Measurements from ENCODE around the gene PTHLH. TPM values are rescaled to one million over a fixed set of nuclear protein-coding genes. Genes with fewer than 3 reads are reported as not detected.

The PTHLH gene
- total and polyA plus RNA-seq, 10 of the 15 experiments (the other 5 are each of a cell fraction or from before 2014, with no cell fraction given) = 0.08 to 0.12 TPM; not detected in 8

DNA sequence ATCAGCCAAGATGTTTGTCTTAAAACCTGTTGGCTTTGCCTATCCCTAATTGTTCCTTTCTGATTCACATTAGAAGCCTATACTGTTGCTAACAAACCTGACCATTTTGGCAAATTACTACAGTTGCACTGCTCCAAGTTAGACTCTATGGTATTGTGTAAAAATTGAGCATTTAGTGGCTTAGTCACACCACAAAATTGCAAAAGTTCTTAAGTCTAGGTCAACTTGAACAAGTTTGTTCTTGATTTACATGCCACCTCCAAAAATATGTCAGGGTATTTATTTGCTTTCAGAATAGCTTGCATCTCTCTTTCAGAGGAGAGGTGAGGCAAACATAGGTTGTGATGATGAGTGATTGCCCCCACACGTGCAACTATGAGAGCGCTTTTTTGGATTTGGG lies 27.0 kb upstream of the PTHLH start (continued):
- TF ChIP-seq, protein P1, sequence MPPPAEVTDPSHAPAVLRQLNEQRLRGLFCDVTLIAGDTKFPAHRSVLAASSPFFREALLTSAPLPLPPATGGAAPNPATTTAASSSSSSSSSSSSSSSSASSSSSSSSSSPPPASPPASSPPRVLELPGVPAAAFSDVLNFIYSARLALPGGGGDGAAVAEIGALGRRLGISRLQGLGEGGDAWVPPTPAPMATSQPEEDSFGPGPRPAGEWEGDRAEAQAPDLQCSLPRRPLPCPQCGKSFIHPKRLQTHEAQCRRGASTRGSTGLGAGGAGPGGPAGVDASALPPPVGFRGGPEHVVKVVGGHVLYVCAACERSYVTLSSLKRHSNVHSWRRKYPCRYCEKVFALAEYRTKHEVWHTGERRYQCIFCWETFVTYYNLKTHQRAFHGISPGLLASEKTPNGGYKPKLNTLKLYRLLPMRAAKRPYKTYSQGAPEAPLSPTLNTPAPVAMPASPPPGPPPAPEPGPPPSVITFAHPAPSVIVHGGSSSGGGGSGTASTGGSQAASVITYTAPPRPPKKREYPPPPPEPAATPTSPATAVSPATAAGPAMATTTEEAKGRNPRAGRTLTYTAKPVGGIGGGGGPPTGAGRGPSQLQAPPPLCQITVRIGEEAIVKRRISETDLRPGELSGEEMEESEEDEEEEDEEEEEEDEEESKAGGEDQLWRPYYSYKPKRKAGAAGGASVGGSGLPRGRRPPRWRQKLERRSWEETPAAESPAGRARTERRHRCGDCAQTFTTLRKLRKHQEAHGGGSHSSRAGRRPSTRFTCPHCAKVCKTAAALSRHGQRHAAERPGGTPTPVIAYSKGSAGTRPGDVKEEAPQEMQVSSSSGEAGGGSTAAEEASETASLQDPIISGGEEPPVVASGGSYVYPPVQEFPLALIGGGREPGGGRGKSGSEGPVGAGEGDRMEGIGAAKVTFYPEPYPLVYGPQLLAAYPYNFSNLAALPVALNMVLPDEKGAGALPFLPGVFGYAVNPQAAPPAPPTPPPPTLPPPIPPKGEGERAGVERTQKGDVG (CRISPR knock-in tag; IDR thresholded peaks at IDR 0.05) = no peak

DNA sequence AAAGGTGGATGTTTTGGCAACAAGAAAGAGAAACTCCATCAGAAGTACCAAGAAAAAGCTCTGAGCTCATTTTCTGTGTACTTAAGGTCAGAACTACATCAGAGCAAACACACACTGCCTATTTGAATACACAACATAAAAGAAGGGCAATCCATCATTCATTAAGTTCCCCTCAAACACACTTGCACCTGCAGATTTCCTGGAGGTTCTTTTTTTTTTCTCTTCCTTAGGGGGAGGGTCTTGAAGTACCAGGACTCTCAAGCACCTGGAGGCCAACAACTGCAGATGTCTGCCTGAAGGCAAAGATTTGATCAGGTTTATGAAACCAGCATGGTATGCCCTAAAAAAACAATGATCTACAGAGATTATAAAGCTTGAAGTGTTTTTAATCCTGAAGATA lies 26.1 kb upstream of the PTHLH start:
- Histone ChIP-seq H3K9ac (ENCODE audit: control insufficient read depth, insufficient read depth, low read length) (no peak overlapping the region), H3K9me3 (replicated peaks; ENCODE audit: control insufficient read depth, insufficient read depth, low read length) (no peaks in the 10 kb centered on the region), H3K4me3 (no peak overlapping the region), H3K27ac (ENCODE audit: control insufficient read depth, insufficient read depth) (no peak overlapping the region), H3K79me2 (ENCODE audit: control insufficient read depth, insufficient read depth, low read length) (no peaks in the 10 kb centered on the region), H3K27me3 (replicated peaks in 1 of 2; ENCODE audit: control insufficient read depth in 2 of 2, insufficient read depth in 2 of 2, low read length in 1 of 2) (no peaks in the 10 kb centered on the region), H3K4me2 (ENCODE audit: control insufficient read depth, insufficient read depth) (no peak overlapping the region), H2AFZ (ENCODE audit: control insufficient read depth, low read depth, low read length) (no peak overlapping the region), H3K4me1 (ENCODE audit: control insufficient read depth, insufficient read depth, low read length) (no peaks in the 10 kb centered on the region), H3K36me3 (ENCODE audit: control insufficient read depth in 2 of 2, insufficient read depth in 2 of 2, low read length in 1 of 2) (no peaks in the 10 kb centered on the region), H4K20me1 (ENCODE audit: control insufficient read depth, insufficient read depth) (no peaks in the 10 kb centered on the region)
- in situ Hi-C loops (cut with MboI) (no loop called here), intact Hi-C loops (cut with micrococcal nuclease; ENCODE audit: unreplicated experiment) (no loop called here)
- POLR2A ChIA-PET = no interaction called here
- CTCF ChIA-PET = no interaction called here
- SMC1A ChIA-PET (ENCODE audit: uncharacterized antibody, unreplicated experiment) = interaction anchor here (0.6 to 1.2 kb wide), 2 partner anchors 13 to 1003 kb away, joined by 3 to 4 read pairs; no protein-coding TSS in a partner anchor
- FAIRE-seq (no peak), DNase-seq (ENCODE audit: low read depth, low spot score) (no peak), ATAC-seq (no peak)
- RAD21 ChIA-PET (ENCODE audit: unreplicated experiment) = no interaction called here
- no TSS peak for BruUV-seq (replicated peaks)
- TF ChIP-seq TCF7 (IDR thresholded peaks at IDR 0.05; ENCODE audit: borderline replicate concordance) (no peak), MXI1 (IDR thresholded peaks at IDR 0.05; ENCODE audit: low read depth, low read length) (no peak), NRF1 (conservative IDR thresholded peaks at IDR 0.05; ENCODE audit: low read depth, low read length) (no peak), ZNF384 (IDR thresholded peaks at IDR 0.05; ENCODE audit: borderline replicate concordance, low read depth, low read length) (no peak)
- TF ChIP-seq, protein P2, sequence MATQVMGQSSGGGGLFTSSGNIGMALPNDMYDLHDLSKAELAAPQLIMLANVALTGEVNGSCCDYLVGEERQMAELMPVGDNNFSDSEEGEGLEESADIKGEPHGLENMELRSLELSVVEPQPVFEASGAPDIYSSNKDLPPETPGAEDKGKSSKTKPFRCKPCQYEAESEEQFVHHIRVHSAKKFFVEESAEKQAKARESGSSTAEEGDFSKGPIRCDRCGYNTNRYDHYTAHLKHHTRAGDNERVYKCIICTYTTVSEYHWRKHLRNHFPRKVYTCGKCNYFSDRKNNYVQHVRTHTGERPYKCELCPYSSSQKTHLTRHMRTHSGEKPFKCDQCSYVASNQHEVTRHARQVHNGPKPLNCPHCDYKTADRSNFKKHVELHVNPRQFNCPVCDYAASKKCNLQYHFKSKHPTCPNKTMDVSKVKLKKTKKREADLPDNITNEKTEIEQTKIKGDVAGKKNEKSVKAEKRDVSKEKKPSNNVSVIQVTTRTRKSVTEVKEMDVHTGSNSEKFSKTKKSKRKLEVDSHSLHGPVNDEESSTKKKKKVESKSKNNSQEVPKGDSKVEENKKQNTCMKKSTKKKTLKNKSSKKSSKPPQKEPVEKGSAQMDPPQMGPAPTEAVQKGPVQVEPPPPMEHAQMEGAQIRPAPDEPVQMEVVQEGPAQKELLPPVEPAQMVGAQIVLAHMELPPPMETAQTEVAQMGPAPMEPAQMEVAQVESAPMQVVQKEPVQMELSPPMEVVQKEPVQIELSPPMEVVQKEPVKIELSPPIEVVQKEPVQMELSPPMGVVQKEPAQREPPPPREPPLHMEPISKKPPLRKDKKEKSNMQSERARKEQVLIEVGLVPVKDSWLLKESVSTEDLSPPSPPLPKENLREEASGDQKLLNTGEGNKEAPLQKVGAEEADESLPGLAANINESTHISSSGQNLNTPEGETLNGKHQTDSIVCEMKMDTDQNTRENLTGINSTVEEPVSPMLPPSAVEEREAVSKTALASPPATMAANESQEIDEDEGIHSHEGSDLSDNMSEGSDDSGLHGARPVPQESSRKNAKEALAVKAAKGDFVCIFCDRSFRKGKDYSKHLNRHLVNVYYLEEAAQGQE (IDR thresholded peaks at IDR 0.05; ENCODE audit: low read depth, low read length) = no peak
- TF ChIP-seq, protein P3, sequence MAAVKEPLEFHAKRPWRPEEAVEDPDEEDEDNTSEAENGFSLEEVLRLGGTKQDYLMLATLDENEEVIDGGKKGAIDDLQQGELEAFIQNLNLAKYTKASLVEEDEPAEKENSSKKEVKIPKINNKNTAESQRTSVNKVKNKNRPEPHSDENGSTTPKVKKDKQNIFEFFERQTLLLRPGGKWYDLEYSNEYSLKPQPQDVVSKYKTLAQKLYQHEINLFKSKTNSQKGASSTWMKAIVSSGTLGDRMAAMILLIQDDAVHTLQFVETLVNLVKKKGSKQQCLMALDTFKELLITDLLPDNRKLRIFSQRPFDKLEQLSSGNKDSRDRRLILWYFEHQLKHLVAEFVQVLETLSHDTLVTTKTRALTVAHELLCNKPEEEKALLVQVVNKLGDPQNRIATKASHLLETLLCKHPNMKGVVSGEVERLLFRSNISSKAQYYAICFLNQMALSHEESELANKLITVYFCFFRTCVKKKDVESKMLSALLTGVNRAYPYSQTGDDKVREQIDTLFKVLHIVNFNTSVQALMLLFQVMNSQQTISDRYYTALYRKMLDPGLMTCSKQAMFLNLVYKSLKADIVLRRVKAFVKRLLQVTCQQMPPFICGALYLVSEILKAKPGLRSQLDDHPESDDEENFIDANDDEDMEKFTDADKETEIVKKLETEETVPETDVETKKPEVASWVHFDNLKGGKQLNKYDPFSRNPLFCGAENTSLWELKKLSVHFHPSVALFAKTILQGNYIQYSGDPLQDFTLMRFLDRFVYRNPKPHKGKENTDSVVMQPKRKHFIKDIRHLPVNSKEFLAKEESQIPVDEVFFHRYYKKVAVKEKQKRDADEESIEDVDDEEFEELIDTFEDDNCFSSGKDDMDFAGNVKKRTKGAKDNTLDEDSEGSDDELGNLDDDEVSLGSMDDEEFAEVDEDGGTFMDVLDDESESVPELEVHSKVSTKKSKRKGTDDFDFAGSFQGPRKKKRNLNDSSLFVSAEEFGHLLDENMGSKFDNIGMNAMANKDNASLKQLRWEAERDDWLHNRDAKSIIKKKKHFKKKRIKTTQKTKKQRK (IDR thresholded peaks at IDR 0.05; ENCODE audit: low read depth, low read length) = no peak
- TF ChIP-seq, protein P4, sequence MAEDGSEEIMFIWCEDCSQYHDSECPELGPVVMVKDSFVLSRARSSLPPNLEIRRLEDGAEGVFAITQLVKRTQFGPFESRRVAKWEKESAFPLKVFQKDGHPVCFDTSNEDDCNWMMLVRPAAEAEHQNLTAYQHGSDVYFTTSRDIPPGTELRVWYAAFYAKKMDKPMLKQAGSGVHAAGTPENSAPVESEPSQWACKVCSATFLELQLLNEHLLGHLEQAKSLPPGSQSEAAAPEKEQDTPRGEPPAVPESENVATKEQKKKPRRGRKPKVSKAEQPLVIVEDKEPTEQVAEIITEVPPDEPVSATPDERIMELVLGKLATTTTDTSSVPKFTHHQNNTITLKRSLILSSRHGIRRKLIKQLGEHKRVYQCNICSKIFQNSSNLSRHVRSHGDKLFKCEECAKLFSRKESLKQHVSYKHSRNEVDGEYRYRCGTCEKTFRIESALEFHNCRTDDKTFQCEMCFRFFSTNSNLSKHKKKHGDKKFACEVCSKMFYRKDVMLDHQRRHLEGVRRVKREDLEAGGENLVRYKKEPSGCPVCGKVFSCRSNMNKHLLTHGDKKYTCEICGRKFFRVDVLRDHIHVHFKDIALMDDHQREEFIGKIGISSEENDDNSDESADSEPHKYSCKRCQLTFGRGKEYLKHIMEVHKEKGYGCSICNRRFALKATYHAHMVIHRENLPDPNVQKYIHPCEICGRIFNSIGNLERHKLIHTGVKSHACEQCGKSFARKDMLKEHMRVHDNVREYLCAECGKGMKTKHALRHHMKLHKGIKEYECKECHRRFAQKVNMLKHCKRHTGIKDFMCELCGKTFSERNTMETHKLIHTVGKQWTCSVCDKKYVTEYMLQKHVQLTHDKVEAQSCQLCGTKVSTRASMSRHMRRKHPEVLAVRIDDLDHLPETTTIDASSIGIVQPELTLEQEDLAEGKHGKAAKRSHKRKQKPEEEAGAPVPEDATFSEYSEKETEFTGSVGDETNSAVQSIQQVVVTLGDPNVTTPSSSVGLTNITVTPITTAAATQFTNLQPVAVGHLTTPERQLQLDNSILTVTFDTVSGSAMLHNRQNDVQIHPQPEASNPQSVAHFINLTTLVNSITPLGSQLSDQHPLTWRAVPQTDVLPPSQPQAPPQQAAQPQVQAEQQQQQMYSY (CRISPR knock-in tag; IDR thresholded peaks at IDR 0.05) = no peak

Measured in GM12878 (cell line).